Fibroblast of skin of left biceps (primary cell): ENCODE data around the gene CSF2RB.
"Not testable (repeated sequence)": the region's sequence is repeated elsewhere in the genome, so short reads cannot be mapped to it uniquely, and the experiment has no call there.

ENCODE experiments used
- DNase-seq, 2 experiments: peaks; one replicate each; pipeline ENCODE4 v3.0.0-alpha.2; 2013; ENCODE audit warnings: low read depth in 2 of 2

The CSF2RB gene

DNA sequence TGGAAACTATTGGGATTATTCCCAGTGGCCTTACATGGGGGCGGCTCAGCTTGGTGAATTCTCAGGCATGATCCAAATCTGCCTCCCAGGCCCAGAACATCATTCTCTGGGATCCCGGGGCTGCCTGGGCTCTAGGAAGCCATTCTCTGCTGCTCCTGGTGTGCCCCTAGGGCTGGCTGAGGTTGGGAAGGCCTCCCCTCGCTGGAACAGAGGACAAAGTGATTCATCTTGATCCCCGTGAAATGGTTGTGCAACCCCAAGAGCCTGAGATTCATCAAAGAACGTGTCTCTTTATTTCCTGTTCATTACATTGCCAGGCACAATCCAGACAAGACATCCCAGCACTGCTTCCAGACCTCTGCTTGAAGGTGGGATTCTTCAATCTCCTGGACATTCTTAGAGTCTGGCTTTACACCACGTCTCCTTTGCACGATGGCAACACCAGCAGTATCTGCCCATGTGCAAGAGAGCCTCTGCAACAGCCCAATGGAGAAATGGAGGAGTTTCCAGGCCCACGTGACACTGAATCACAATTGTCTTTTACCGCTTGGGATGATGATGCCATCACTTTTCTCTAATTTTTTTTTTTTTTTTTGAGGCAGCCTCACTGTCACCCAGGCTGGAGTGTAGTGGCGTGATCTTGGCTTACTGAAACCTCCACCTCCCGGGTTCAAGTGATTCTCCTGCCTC is 53.6 kb downstream of the CSF2RB start:
- DNase-seq = no peak

- no peak for DNase-seq
Observed at GRCh38 chr22:36968249-36968964, 55.0 kb downstream of the CSF2RB start.

DNA sequence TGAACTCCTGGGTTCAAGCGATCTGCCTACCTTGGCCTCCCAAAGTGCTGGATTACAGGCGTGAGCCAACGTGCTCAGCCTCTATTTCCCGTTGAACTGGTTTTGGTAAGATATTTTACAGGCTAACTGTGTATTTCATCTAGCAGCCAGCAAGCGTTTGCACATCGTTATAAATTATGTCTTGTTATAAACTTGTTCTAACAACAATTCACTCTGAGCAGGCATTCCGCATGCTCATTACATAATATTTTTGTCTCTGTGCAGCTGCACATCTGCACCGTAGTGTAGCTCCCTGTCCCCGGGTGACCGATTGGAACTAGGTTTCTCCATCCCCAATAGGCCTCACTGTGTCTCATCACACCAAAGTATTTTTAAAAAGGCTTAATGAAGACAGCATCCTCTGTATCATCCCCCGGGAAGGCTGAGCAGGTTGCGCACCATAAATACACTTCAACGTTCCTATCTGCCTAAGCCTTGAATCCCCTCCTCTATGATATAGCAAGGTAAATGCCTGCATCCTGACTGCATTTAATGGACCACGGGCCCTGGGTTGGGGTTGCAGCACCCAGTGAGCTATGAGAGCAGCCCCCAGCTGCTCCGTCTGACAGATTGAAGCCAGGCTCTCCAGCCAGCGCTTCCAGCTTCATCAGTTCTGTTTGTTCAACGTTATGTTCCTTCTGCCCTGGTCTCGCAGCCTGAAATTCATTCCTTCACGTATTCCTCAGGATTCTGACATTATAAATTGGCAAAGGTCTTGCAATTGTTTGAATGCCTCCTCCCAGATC is 58.1 kb downstream of the CSF2RB start:
- DNase-seq = no peak

DNA sequence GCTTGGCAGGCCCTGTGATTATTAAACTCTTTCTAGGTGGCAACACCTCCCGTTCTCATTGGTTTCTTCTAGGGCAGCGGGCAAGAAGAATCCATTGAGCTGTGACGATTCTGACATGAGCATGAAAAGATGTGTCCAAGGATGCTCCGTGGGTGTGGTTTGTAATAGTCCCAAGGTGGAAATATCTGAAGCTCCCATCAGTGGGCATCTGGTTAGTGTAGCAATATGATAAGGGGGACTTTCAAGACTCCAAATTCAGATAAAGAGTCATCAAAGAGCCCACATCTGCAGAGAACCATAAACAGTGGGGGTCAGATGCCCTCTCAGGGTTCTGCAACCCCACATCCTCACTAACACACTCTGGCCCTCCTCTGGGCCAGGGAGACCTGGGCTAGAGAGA is 63.2 kb downstream of the CSF2RB start:
- DNase-seq = no peak

- no peak for DNase-seq
Observed at GRCh38 chr22:36977401-36977861, 64.0 kb downstream of the CSF2RB start.

- DNase-seq = peak; percentile 39 to 55
Observed at GRCh38 chr22:36977947-36978660, 64.7 kb downstream of the CSF2RB start.

GRCh38 chr22:36979016-36979910 is 65.8 kb downstream of the CSF2RB start:
- no peak for DNase-seq

GRCh38 chr22:36981247-36981775 is 67.9 kb downstream of the CSF2RB start:
- no peak for DNase-seq

DNA sequence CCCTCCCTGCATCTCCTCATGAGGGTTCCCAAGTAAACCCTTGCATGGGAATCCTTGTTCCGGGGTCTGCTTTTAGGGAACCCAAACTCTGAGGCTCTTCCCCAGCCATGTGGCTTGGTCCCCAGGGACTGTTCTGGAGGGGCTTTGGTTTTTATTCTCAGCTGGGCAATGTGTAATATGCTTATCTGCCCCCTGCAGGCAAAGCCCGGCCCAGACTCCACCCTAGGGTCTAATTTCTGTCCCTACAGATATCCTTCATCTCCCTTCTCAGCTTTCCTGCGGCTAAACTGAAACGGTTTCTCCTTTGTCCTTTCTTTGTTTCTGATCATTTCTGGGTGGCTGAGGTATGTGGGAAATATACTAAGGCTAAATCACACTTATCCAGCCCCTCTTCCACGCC is 68.7 kb downstream of the CSF2RB start:
- no peak for DNase-seq

DNA sequence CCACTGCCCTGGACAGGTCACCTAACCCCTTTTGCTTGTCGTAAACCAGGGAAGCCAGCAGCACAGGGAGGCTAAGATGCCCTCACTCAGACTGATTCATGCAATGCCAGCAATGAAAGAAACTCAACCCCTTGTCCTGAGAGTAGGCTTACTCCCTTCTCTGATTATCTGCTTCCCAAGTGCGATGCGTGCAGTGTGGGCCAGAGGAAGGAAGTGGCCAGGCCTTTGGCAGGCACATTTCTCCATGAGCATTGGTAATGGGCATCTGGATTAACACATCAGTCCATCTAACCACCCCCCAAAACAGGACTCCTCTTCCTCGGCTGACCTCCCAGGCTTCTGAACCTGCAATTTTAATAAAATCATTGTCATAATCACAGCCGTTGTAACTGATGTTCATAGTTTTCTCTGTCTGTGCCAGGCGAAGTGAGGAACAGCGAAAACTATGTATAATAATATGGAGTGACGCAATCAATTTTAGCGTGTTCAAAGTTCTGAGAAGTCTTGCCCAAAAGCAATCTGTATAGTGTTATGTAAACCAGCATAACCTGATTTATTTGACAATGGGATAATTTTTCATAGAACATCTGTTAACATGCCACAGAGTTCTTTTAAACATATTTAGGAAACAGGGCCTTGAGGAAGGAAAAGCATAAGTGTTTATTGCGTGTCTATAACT is 71.9 kb downstream of the CSF2RB start:
- DNase-seq = no peak

DNA sequence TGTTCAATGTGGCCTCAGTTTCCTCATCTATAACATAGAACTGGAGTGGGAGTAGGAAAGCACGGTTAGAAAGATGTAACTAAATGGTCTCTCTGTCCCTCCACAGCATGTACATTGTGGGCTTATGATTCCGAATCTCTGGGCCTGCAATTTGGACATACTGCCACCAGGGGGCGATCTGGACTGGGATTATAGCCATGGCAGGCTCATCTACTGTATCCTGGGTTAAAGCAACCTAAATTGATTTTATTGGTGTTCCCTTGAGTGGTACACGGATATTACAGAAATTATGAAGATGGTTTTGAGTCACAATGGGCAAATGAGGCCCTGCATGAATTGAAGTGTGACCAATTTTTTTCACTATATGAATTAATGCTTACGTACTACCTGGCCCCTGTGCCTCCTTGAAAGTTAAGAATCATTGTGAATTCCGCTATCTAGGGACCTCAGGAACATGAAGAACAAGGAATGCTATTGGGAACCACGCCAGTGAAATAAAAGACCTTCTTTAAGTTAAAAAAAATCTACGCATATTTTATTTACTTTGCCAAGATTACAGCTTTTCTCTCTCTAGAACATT is 72.9 kb downstream of the CSF2RB start:
- no peak for DNase-seq

DNA sequence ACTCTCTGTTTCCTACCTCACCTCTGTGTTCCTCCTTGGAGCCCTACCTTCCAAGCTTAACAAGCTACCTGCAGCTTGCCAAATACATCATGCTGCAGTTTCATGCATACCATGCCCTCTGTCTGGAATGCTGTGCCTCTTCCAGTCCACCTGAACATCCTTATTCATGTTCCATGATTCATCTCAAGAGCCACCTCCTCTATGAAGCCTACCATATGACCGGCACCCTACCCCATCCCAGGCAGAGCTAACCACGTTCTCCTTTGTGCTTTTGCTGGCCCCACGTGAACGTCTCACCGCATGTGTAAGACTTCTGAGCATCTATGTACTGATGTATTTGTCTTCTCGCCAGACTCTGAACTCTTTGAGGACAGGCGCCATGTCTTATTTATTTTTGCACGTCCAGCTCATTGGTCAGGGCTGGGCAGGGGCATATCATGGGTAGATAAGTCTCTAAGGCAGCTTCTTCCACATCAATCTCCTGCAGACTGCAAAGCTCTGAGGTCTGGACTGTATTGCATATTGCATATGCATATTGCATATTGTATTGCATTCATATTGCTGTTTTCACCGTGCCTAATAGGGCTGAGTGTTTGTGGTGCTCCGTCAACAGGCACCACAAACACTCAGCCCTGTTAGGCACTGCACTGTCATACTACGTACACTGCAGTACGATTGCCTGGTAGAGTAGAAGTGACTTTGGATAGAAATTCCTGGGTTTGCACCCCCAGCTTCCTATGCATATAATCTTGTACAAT is 74.8 kb downstream of the CSF2RB start:
- no peak for DNase-seq

DNA sequence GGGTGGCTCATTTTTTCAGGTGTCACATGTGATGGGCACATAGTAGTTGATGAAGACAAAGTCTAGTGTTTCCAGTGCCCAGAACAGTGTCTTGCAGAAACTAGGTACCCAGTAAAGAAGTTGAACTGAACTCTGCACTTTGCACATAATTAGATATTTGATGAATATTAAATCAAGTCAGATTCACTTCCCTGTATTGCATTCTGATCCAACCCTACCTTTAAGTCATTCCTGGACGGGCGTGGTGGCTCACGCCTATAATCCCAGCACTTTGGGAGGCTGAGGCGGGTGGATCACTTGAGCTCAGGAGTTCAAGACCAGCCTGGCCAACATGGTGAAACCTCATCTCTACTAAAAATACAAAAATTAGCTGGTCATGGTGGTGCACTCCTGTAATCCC is 75.6 kb downstream of the CSF2RB start:
- not testable (repeated sequence) for DNase-seq
